Spleen (tissue), 7 donors: ENCODE data around the gene GLT8D1.

Source experiments
- POLR2AphosphoS5 ChIP-seq, 3 donors: sonication (generic); formaldehyde crosslinking; IDR thresholded peaks; one replicate each; pipeline ENCODE4 v1.5.1; 2017; ENCODE audit warnings: antibody characterized with exemption in 3 of 3
- TF ChIP-seq, protein P1 (sequence below), 11 experiments: fragments of 200-600 bp in 7 of 11; fragments of 450-650 bp in 4 of 11; sonication (generic) in 4 of 11; IDR thresholded peaks in 8 of 11; conservative IDR thresholded peaks in 3 of 11; 1 replicate in 7 of 11; 2 replicates in 4 of 11; pipeline versions ENCODE4 v1.4.0 to v1.8.0; 2016 to 2021; ENCODE audit warnings: antibody characterized with exemption in 11 of 11, inconsistent platforms in 4 of 11, mild to moderate bottlenecking in 1 of 11
- donor health status: DM: no; HTN: no; CAD: no; lungs with moderate emphysema.
- donor health status: DM: no; HTN: no; CAD: no.
- donor health status: DM: no; HTN: no; CAD: no.

GRCh38 chr3:52651592-52651991 is 54.0 kb downstream of the GLT8D1 start:
- TF ChIP-seq, protein P1, sequence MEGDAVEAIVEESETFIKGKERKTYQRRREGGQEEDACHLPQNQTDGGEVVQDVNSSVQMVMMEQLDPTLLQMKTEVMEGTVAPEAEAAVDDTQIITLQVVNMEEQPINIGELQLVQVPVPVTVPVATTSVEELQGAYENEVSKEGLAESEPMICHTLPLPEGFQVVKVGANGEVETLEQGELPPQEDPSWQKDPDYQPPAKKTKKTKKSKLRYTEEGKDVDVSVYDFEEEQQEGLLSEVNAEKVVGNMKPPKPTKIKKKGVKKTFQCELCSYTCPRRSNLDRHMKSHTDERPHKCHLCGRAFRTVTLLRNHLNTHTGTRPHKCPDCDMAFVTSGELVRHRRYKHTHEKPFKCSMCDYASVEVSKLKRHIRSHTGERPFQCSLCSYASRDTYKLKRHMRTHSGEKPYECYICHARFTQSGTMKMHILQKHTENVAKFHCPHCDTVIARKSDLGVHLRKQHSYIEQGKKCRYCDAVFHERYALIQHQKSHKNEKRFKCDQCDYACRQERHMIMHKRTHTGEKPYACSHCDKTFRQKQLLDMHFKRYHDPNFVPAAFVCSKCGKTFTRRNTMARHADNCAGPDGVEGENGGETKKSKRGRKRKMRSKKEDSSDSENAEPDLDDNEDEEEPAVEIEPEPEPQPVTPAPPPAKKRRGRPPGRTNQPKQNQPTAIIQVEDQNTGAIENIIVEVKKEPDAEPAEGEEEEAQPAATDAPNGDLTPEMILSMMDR (IDR thresholded peaks at IDR 0.05 in 8 of 11, conservative IDR thresholded peaks at IDR 0.05 in 3 of 11) = no peak
- TF ChIP-seq POLR2AphosphoS5 (IDR thresholded peaks at IDR 0.05) = no peak
